Liver (tissue), 3 donors: ENCODE data around the gene KRTAP10-5.

Source experiments
- ATF3 ChIP-seq: IDR thresholded peaks from 2 replicates; pipeline ENCODE4 v1.6.1; 2016; ENCODE audit warnings: antibody characterized with exemption
- EGR1 ChIP-seq, 2 donors: IDR thresholded peaks; 2 replicates each; pipeline ENCODE4 v1.6.1; 2016 to 2018; ENCODE audit warnings: antibody characterized with exemption in 2 of 2, low read depth in 2 of 2
- FOXA1 ChIP-seq: IDR thresholded peaks from 2 replicates; pipeline ENCODE4 v1.6.1; 2016; ENCODE audit warnings: antibody characterized with exemption
- JUND ChIP-seq, 2 donors: IDR thresholded peaks; 2 replicates each; pipeline ENCODE4 v1.6.1; 2016; ENCODE audit warnings: antibody characterized with exemption in 2 of 2
- MAX ChIP-seq: IDR thresholded peaks from 2 replicates; pipeline ENCODE4 v1.6.1; 2016; ENCODE audit warnings: antibody characterized with exemption
- NR2F2 ChIP-seq: IDR thresholded peaks from 2 replicates; pipeline ENCODE4 v1.6.1; 2016; ENCODE audit warnings: antibody characterized with exemption
- TAF1 ChIP-seq: conservative IDR thresholded peaks from 2 replicates; pipeline ENCODE4 v1.6.1; 2016; ENCODE audit warnings: antibody characterized with exemption, mild to moderate bottlenecking
- YY1 ChIP-seq: IDR thresholded peaks from 2 replicates; pipeline ENCODE4 v1.6.1; 2016; ENCODE audit warnings: antibody characterized with exemption, mild to moderate bottlenecking
- TF ChIP-seq, protein P1 (sequence below): fragments of 150-350 bp; IDR thresholded peaks from 2 replicates; pipeline ENCODE4 v1.5.1; 2017; ENCODE audit warnings: improper control_type of control experiment, low read depth, low read length; ENCODE audit not compliant: missing input control
- TF ChIP-seq, protein P2 (sequence below): IDR thresholded peaks from 2 replicates; pipeline ENCODE4 v1.6.1; 2016; ENCODE audit warnings: antibody characterized with exemption, mild to moderate bottlenecking
- donor health status: healthy.
- donor health status: healthy.

GRCh38 chr21:44618909-44619308 lies 38.5 kb upstream of the KRTAP10-5 start:
- TF ChIP-seq JUND (IDR thresholded peaks at IDR 0.05) (no peak), FOXA1 (no peak), EGR1 (IDR thresholded peaks at IDR 0.05; ENCODE audit: low read depth in 2 of 2) (no peak), MAX (no peak), TAF1 (no peak), NR2F2 (no peak), YY1 (no peak), ATF3 (no peak)
- TF ChIP-seq, protein P1, sequence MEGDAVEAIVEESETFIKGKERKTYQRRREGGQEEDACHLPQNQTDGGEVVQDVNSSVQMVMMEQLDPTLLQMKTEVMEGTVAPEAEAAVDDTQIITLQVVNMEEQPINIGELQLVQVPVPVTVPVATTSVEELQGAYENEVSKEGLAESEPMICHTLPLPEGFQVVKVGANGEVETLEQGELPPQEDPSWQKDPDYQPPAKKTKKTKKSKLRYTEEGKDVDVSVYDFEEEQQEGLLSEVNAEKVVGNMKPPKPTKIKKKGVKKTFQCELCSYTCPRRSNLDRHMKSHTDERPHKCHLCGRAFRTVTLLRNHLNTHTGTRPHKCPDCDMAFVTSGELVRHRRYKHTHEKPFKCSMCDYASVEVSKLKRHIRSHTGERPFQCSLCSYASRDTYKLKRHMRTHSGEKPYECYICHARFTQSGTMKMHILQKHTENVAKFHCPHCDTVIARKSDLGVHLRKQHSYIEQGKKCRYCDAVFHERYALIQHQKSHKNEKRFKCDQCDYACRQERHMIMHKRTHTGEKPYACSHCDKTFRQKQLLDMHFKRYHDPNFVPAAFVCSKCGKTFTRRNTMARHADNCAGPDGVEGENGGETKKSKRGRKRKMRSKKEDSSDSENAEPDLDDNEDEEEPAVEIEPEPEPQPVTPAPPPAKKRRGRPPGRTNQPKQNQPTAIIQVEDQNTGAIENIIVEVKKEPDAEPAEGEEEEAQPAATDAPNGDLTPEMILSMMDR, result no peak
- TF ChIP-seq, protein P2, sequence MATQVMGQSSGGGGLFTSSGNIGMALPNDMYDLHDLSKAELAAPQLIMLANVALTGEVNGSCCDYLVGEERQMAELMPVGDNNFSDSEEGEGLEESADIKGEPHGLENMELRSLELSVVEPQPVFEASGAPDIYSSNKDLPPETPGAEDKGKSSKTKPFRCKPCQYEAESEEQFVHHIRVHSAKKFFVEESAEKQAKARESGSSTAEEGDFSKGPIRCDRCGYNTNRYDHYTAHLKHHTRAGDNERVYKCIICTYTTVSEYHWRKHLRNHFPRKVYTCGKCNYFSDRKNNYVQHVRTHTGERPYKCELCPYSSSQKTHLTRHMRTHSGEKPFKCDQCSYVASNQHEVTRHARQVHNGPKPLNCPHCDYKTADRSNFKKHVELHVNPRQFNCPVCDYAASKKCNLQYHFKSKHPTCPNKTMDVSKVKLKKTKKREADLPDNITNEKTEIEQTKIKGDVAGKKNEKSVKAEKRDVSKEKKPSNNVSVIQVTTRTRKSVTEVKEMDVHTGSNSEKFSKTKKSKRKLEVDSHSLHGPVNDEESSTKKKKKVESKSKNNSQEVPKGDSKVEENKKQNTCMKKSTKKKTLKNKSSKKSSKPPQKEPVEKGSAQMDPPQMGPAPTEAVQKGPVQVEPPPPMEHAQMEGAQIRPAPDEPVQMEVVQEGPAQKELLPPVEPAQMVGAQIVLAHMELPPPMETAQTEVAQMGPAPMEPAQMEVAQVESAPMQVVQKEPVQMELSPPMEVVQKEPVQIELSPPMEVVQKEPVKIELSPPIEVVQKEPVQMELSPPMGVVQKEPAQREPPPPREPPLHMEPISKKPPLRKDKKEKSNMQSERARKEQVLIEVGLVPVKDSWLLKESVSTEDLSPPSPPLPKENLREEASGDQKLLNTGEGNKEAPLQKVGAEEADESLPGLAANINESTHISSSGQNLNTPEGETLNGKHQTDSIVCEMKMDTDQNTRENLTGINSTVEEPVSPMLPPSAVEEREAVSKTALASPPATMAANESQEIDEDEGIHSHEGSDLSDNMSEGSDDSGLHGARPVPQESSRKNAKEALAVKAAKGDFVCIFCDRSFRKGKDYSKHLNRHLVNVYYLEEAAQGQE, result no peak
